GM23338 (cell line): ENCODE measurements around the gene ANKUB1.

Experiments used
- EZH2 ChIP-seq: fragments of 200-600 bp; sonication (generic); IDR thresholded peaks from one replicate; pipeline ENCODE4 v1.8.0; 2017; ENCODE audit warnings: antibody characterized with exemption, mild to moderate bottlenecking, low read depth; ENCODE audit not compliant: unreplicated experiment
- JUNB ChIP-seq: IDR thresholded peaks from one replicate; pipeline ENCODE4 v1.6.1; 2016; ENCODE audit warnings: antibody characterized with exemption; ENCODE audit not compliant: unreplicated experiment
- POLR2AphosphoS5 ChIP-seq: IDR thresholded peaks from 2 replicates; pipeline ENCODE4 v1.6.1; 2016; ENCODE audit warnings: antibody characterized with exemption, low read depth
- ZNF114 ChIP-seq: fragments of 250-450 bp; sonication (Bioruptor Pico); IDR thresholded peaks from 2 replicates; pipeline ENCODE4 v1.5.0; 2020; ENCODE audit warnings: mild to moderate bottlenecking, moderate library complexity
- TF ChIP-seq, protein P1 (sequence below), 2 experiments: fragments of 200-600 bp in 1 of 2; sonication (generic) in 1 of 2; conservative IDR thresholded peaks; 2 replicates each; pipeline versions ENCODE4 v1.5.1 to v1.6.1; 2016 to 2017; ENCODE audit warnings: antibody characterized with exemption in 2 of 2, low read depth in 2 of 2, mild to moderate bottlenecking in 2 of 2, moderate library complexity in 1 of 2
- TF ChIP-seq, protein P2 (sequence below): IDR thresholded peaks from one replicate; pipeline ENCODE4 v1.6.1; 2018; ENCODE audit warnings: antibody characterized with exemption; ENCODE audit not compliant: unreplicated experiment

DNA sequence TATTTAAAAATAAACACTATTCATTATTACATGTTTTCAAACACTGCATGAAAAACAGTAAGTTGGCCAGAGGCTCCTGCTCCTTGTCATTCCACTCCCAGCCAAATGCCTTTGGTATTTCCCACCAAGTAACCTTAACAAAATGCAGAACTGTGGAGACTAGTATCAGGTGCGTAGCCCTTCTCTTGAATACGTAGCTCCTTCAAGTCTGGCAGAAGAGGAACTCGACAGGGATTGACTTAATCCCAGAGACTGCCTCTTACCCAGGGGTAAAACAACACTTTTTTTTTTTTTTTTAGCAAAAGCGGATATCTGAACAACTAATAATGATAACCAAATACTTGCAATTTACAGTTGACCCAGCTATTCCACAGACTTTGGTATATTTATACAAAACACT is 40.8 kb downstream of the ANKUB1 start:
- TF ChIP-seq, protein P1, sequence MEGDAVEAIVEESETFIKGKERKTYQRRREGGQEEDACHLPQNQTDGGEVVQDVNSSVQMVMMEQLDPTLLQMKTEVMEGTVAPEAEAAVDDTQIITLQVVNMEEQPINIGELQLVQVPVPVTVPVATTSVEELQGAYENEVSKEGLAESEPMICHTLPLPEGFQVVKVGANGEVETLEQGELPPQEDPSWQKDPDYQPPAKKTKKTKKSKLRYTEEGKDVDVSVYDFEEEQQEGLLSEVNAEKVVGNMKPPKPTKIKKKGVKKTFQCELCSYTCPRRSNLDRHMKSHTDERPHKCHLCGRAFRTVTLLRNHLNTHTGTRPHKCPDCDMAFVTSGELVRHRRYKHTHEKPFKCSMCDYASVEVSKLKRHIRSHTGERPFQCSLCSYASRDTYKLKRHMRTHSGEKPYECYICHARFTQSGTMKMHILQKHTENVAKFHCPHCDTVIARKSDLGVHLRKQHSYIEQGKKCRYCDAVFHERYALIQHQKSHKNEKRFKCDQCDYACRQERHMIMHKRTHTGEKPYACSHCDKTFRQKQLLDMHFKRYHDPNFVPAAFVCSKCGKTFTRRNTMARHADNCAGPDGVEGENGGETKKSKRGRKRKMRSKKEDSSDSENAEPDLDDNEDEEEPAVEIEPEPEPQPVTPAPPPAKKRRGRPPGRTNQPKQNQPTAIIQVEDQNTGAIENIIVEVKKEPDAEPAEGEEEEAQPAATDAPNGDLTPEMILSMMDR (conservative IDR thresholded peaks at IDR 0.05; ENCODE audit: low read depth in 2 of 2) = no peak
- TF ChIP-seq EZH2 = no peak
- TF ChIP-seq, protein P2, sequence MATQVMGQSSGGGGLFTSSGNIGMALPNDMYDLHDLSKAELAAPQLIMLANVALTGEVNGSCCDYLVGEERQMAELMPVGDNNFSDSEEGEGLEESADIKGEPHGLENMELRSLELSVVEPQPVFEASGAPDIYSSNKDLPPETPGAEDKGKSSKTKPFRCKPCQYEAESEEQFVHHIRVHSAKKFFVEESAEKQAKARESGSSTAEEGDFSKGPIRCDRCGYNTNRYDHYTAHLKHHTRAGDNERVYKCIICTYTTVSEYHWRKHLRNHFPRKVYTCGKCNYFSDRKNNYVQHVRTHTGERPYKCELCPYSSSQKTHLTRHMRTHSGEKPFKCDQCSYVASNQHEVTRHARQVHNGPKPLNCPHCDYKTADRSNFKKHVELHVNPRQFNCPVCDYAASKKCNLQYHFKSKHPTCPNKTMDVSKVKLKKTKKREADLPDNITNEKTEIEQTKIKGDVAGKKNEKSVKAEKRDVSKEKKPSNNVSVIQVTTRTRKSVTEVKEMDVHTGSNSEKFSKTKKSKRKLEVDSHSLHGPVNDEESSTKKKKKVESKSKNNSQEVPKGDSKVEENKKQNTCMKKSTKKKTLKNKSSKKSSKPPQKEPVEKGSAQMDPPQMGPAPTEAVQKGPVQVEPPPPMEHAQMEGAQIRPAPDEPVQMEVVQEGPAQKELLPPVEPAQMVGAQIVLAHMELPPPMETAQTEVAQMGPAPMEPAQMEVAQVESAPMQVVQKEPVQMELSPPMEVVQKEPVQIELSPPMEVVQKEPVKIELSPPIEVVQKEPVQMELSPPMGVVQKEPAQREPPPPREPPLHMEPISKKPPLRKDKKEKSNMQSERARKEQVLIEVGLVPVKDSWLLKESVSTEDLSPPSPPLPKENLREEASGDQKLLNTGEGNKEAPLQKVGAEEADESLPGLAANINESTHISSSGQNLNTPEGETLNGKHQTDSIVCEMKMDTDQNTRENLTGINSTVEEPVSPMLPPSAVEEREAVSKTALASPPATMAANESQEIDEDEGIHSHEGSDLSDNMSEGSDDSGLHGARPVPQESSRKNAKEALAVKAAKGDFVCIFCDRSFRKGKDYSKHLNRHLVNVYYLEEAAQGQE = no peak
- TF ChIP-seq POLR2AphosphoS5 = no peak
- no peak for TF ChIP-seq ZNF114 (CRISPR knock-in tag)
- TF ChIP-seq JUNB = no peak
